Thoracic aorta (tissue), 2 donors: Measurements from ENCODE around the gene DOCK3. TPM values are rescaled to one million over a fixed set of nuclear protein-coding genes. Genes with fewer than 3 reads are reported as not detected.
"Not testable (repeated sequence)": the region's sequence is repeated elsewhere in the genome, so short reads cannot be mapped to it uniquely, and the experiment has no call there.

ENCODE experiments used
- ATAC-seq: fragments of 150-250 bp; one replicate; pipeline ENCODE4 v1.8.0; 2017; ENCODE audit warnings: low read depth; ENCODE audit not compliant: insufficient number of reproducible peaks, low FRiP score
- DNase-seq: peaks from one replicate; pipeline ENCODE4 v3.0.0-alpha.2; 2020; ENCODE audit warnings: low spot score
- H3K27ac ChIP-seq, 2 donors: fragments of 200-600 bp; sonication (generic); 1 replicate in 1 of 2; 2 replicates in 1 of 2; pipeline ENCODE4 v1.5.1; 2016; ENCODE audit warnings: mild to moderate bottlenecking in 2 of 2, moderate library complexity in 2 of 2
- H3K27me3 ChIP-seq: fragments of 200-600 bp; sonication (generic); replicated peaks from 2 replicates; pipeline ENCODE4 v1.6.0; 2016; ENCODE audit warnings: mild to moderate bottlenecking; ENCODE audit not compliant: insufficient read depth
- H3K36me3 ChIP-seq: fragments of 200-600 bp; sonication (generic); one replicate; pipeline ENCODE4 v1.5.1; 2016
- H3K4me1 ChIP-seq, 2 donors: fragments of 200-600 bp; sonication (generic); 1 replicate in 1 of 2; 2 replicates in 1 of 2; pipeline versions ENCODE4 v1.5.1 to v1.6.0; 2016; ENCODE audit warnings: low read depth in 2 of 2, mild to moderate bottlenecking in 1 of 2; ENCODE audit not compliant: control insufficient read depth in 1 of 2
- H3K4me3 ChIP-seq: fragments of 200-600 bp; sonication (generic); 2 replicates; pipeline ENCODE4 v1.5.1; 2016; ENCODE audit warnings: mild to moderate bottlenecking
- H3K9me3 ChIP-seq: fragments of 200-600 bp; sonication (generic); 2 replicates; pipeline ENCODE4 v1.5.1; 2016
- total RNA-seq, 2 donors: library from RNA; depleted of rRNA; stranded (reverse); fragments of >200 nt; gene quantifications; one replicate each; pipeline versions ENCODE4 v1.1.0 to v1.2.3, GENCODE V29; 2016
- TF ChIP-seq, protein P1 (sequence below): fragments of 200-600 bp; sonication (generic); IDR thresholded peaks from one replicate; pipeline ENCODE4 v1.5.1; 2019; ENCODE audit warnings: antibody characterized with exemption

DOCK3 gene
- total RNA-seq, 2 donors from 2014 or later, result 0.14 to 0.71 TPM

DNA sequence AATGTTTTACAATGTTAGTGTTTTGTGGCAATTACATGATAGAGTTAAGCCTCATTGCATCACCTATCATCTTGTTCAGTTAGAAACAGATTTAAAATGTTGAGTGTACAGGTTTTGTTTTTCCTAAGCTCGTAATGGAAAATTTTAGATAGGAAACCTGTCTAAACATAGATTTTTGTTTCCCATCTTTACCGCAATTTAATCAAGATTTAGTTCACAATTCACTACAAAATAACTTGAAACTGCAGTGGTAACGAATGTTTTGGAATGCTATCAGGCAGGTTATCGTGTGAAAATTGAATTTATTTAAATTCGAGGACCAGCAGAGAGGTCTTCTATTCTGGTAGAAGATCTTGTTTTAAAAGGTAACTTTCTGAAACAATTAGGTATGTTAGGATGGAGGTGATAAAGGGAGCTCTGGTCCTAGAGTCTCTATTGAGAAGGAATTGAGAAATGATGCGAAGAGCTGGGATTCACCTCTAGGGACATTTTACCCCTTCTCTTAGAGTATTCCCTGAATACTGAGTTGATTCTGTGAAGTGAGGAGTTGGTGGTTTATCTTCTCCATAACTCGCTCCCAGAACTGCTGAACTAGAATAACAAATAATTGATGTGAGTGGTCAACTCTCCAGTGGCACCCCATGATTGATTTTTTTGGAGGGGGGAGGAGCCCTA lies 1.4 kb downstream of the DOCK3 start:
- Histone ChIP-seq H3K4me3 (no peak overlapping the region), H3K27ac (no peak overlapping the region), H3K4me1 (peaks cover 6 to 8% of the 10 kb centered on the region in 2 donors), H3K36me3 (no peaks in the 10 kb centered on the region), H3K9me3 (no peaks in the 10 kb centered on the region), H3K27me3 (peaks cover 2% of the 10 kb centered on the region)
- TF ChIP-seq, protein P1, sequence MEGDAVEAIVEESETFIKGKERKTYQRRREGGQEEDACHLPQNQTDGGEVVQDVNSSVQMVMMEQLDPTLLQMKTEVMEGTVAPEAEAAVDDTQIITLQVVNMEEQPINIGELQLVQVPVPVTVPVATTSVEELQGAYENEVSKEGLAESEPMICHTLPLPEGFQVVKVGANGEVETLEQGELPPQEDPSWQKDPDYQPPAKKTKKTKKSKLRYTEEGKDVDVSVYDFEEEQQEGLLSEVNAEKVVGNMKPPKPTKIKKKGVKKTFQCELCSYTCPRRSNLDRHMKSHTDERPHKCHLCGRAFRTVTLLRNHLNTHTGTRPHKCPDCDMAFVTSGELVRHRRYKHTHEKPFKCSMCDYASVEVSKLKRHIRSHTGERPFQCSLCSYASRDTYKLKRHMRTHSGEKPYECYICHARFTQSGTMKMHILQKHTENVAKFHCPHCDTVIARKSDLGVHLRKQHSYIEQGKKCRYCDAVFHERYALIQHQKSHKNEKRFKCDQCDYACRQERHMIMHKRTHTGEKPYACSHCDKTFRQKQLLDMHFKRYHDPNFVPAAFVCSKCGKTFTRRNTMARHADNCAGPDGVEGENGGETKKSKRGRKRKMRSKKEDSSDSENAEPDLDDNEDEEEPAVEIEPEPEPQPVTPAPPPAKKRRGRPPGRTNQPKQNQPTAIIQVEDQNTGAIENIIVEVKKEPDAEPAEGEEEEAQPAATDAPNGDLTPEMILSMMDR, result no peak
- ATAC-seq (no peak), DNase-seq (no peak)

DNA sequence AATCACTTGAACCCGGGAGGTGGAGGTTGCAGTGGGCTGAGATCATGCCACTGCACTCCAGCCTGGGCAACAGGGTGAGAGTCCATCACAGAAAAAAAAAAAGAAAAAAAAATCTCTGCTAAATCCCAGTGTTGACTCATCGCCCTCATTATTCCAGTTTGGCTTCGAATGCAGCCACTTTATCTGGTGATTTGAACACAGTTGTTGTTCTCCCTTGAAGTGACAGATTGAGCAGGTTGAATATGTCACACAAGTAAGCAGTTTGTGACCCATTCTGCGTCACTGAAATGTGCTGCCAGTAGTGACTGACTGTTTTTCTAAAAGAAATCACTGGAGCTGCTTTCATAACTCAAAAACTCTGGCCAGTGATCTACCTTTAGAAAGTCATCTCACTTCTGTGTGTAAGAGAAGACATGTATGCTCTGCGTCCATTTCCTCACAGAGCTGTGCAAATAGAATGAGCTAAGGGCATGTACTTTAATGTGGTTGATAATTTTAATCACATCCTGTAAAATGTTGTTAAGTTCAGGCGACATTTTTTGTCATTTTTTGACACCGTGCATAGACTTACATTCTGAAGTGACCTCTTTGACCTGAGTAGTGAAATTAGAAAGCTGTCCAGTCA lies 12.5 kb downstream of the DOCK3 start:
- no peaks in the 10 kb centered on the region for H3K4me1 ChIP-seq

DNA sequence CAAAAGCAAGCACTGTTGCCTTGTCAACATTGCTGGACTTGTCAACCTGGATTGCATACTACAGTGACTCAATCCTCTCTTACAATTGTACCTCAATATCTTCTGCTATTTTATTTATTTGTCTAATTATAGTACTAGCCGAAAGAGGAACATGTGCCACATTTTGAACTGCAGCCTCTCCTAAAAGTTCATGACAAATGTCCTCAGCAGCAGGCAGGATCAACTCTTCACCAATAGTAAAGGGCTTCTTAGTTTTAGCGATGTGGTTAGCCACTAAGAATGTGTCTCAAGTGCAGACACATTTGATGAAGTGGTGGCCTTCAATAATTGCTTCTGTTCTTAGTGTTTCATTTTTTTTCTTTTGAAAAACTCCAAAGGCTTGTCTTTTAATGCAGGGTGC lies 13.2 kb downstream of the DOCK3 start:
- no peaks in the 10 kb centered on the region for H3K36me3 ChIP-seq

More for the DNA sequence above, 12.5 kb downstream of the DOCK3 start:
- Histone ChIP-seq H3K4me3 (no peak overlapping the region), H3K27ac (no peak overlapping the region), H3K27me3 (no peaks in the 10 kb centered on the region), H3K9me3 (no peaks in the 10 kb centered on the region), H3K36me3 (no peaks in the 10 kb centered on the region)
- ATAC-seq (no peak), DNase-seq (no peak)
- TF ChIP-seq, protein P1, result no peak

DNA sequence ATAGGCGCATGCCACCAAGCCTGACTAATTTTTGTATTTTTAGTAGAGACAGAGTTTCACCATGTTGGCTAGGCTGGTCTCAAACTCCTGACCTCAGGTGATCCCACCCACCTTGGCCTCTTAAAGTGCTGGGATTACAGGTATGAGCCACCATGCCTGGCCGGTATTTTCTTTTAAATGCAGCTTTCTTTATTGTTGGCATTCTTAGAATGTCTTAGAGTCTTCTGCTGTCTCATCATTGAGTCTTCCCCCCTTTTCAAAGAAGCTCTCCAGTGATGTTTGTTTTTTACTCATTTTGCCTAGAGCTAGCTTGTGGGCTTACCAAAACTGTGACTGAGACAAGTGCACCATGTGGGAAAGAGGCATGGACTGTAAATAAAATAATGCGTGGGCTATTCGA lies 13.9 kb downstream of the DOCK3 start:
- not testable (repeated sequence) for H3K27ac ChIP-seq, H3K36me3 ChIP-seq, H3K27me3 ChIP-seq, H3K4me3 ChIP-seq, DNase-seq, H3K9me3 ChIP-seq, ATAC-seq, H3K4me1 ChIP-seq

More for the DNA sequence above, 13.2 kb downstream of the DOCK3 start:
- H3K4me1 ChIP-seq, result no peaks in the 10 kb centered on the region
- no peaks in the 10 kb centered on the region for H3K27me3 ChIP-seq
- H3K9me3 ChIP-seq, result no peaks in the 10 kb centered on the region
- ATAC-seq (no peak), DNase-seq (no peak)
- no peak overlapping the region for H3K4me3 ChIP-seq
- TF ChIP-seq, protein P1, result no peak
- H3K27ac ChIP-seq, result no peak overlapping the region

DNA sequence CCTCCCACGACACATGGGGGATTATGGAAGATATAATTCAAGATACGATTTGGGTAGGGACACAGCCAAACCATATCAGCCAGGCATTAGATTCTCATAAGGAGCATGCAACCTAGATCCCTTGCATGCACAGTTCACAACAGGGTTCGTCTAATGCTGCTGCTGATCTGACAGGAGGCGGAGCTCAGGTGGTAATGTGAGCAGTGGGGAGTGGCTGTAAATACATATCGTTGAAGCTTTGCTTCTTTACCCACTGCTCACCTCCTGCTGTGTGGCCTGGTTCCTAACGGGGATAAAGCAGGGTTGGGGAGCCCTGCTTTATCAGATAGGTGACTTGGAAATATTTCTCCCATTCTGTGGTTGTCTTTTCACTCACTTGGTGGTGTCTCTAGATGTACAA lies 14.8 kb downstream of the DOCK3 start:
- H3K27me3 ChIP-seq, result no peaks in the 10 kb centered on the region
- no peak overlapping the region for H3K4me3 ChIP-seq
- no peaks in the 10 kb centered on the region for H3K4me1 ChIP-seq
- no peak for DNase-seq
- H3K27ac ChIP-seq, result no peak overlapping the region
- no peaks in the 10 kb centered on the region for H3K9me3 ChIP-seq
- TF ChIP-seq, protein P1, result no peak
- no peaks in the 10 kb centered on the region for H3K36me3 ChIP-seq
- ATAC-seq, result no peak
